Measurements from ENCODE around the gene PTGR3. TPM values are rescaled to one million over a fixed set of nuclear protein-coding genes. Genes with fewer than 3 reads are reported as not detected.

The PTGR3 gene
- total and polyA plus RNA-seq, 2 donors from 2014 or later, result 21.1 to 36.8 TPM

DNA sequence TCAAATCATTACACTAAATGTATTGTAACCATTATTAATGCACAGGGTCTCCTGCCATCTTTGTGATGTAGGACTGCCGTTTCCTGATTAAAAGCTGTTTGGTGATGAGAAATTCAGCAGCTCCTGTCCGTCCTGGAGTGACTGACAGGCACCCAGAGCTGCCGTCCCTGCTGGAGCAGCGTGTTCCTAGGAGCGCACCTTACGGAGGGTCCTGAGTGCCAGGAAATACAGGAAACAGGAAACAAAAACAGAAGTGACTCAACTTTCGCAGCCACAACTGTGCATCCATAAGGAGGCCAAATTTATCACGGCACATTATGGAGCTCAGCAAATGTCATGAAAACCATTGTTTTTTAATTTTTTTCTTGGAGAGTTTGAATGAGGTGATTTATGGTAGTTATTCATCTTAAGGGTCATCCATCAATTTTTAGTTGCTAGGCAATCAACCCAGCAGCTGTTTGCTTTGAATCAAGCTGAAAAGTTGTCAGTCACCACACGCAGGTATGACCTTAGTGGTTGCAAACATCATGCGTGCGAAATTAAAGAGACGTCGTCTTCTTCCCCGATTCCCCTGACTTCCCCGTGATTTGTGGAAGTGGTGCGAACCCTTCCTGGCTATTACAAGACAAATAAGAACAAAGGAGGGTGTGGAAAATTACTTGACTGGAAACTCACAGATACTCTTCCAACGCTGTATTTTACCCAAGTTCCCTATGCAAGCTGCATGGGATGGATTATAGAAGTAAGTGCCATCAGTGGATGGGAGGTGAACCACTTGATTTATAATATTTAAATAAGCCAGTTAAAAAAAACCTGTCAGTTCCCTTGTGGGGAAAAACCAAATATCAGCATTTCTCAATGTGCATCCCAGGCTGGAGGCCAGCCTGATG lies 21.5 kb upstream of the PTGR3 start:
- no peaks in the 10 kb centered on the region for H3K9me3 ChIP-seq (ENCODE audit: control insufficient read depth in 2 of 3, insufficient read depth in 1 of 3, low read length in 3 of 3)
- TF ChIP-seq CTCF (IDR thresholded peaks at IDR 0.05; ENCODE audit: borderline replicate concordance, extremely low read depth, insufficient read depth), result no peak
- intact Hi-C loops (cut with DNase I), result no loop called here
- H3K27ac ChIP-seq (ENCODE audit: low read depth in 2 of 2, low read length in 2 of 2), result no peak overlapping the region
- H3K27me3 ChIP-seq (ENCODE audit: control insufficient read depth, insufficient read depth, low read length), result no peaks in the 10 kb centered on the region
- no peak for DNase-seq
- no peak overlapping the region for H3K9ac ChIP-seq (ENCODE audit: low read length in 3 of 3)
- no peak for FAIRE-seq
- peaks cover 11 to 21% (median 12%) of the 10 kb centered on the region in 3 donors for H3K4me1 ChIP-seq (ENCODE audit: control insufficient read depth in 2 of 3, insufficient read depth in 2 of 3, low read depth in 1 of 3, low read length in 3 of 3)
- H3K36me3 ChIP-seq (ENCODE audit: control insufficient read depth in 2 of 3, insufficient read depth in 3 of 3, low read length in 3 of 3), result no peaks in the 10 kb centered on the region
- no peak overlapping the region for H3K4me3 ChIP-seq (ENCODE audit: low read length in 3 of 3)

GRCh38 chr18:75229437-75229836 lies 20.5 kb upstream of the PTGR3 start:
- no peak overlapping the region for H3K9ac ChIP-seq (ENCODE audit: low read length in 3 of 3)
- TF ChIP-seq CTCF (IDR thresholded peaks at IDR 0.05; ENCODE audit: borderline replicate concordance, extremely low read depth, insufficient read depth), result no peak
- DNase-seq, result no peak
- H3K27ac ChIP-seq (ENCODE audit: low read depth in 2 of 2, low read length in 2 of 2), result no peak overlapping the region
- no peaks in the 10 kb centered on the region for H3K27me3 ChIP-seq (ENCODE audit: control insufficient read depth, insufficient read depth, low read length)
- intact Hi-C loops (cut with DNase I), result no loop called here
- no peak overlapping the region for H3K4me3 ChIP-seq (ENCODE audit: low read length in 3 of 3)
- peaks cover 11 to 21% (median 12%) of the 10 kb centered on the region in 3 donors for H3K4me1 ChIP-seq (ENCODE audit: control insufficient read depth in 2 of 3, insufficient read depth in 2 of 3, low read depth in 1 of 3, low read length in 3 of 3)
- H3K36me3 ChIP-seq (ENCODE audit: control insufficient read depth in 2 of 3, insufficient read depth in 3 of 3, low read length in 3 of 3), result no peaks in the 10 kb centered on the region
- FAIRE-seq, result no peak
- no peaks in the 10 kb centered on the region for H3K9me3 ChIP-seq (ENCODE audit: control insufficient read depth in 2 of 3, insufficient read depth in 1 of 3, low read length in 3 of 3)

DNA sequence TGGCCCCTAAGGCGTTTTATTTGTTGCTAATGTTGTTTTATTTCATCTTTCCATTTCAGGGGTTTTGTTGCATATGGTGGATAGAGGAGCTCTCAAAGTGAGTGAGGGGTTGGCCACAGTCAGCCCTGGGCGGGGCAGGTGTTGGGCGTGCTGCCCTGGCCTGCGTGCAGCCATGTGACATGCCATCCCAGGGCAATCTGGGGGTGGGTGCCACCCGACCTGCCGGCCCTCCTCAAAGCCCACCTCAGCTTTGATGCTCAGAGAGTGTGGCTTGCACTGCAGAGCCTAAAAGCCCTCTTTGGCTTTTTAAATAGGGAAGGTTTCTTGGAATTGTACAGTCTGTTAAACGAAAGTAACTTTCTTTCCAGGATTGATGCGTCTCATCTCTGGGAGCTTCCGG lies 20.0 kb upstream of the PTGR3 start:
- intact Hi-C loops (cut with DNase I), result no loop called here
- Histone ChIP-seq H3K27me3 (ENCODE audit: control insufficient read depth, insufficient read depth, low read length) (no peaks in the 10 kb centered on the region), H3K27ac (ENCODE audit: low read depth in 2 of 2, low read length in 2 of 2) (no peak overlapping the region), H3K4me3 (ENCODE audit: low read length in 3 of 3) (no peak overlapping the region), H3K9ac (ENCODE audit: low read length in 3 of 3) (no peak overlapping the region), H3K36me3 (ENCODE audit: control insufficient read depth in 2 of 3, insufficient read depth in 3 of 3, low read length in 3 of 3) (no peaks in the 10 kb centered on the region), H3K4me1 (ENCODE audit: control insufficient read depth in 2 of 3, insufficient read depth in 2 of 3, low read depth in 1 of 3, low read length in 3 of 3) (peaks cover 12 to 21% (median 13%) of the 10 kb centered on the region in 3 donors), H3K9me3 (ENCODE audit: control insufficient read depth in 2 of 3, insufficient read depth in 1 of 3, low read length in 3 of 3) (no peaks in the 10 kb centered on the region)
- no peak for TF ChIP-seq CTCF (IDR thresholded peaks at IDR 0.05; ENCODE audit: borderline replicate concordance, extremely low read depth, insufficient read depth)
- DNase-seq (no peak), FAIRE-seq (no peak)

Measured in kidney (tissue), 14 donors.